ENCODE data around the gene TAF5L. TPM values are rescaled to one million over a fixed set of nuclear protein-coding genes. Genes with fewer than 3 reads are reported as not detected.
A peak's percentile ranks its signal among the peaks of the same experiment; 100 is the strongest.

TAF5L gene
- total RNA-seq, 4 donors from 2014 or later = 7.5 to 15.7 (median 9.4) TPM

- no peak for DNase-seq (ENCODE audit: low spot score in 2 of 2)
- no peak overlapping the region for H3K4me3 ChIP-seq (ENCODE audit: low read depth, poor library complexity, severe bottlenecking)
- WGBS, 2 donors = 28 to 50% methylated on average over 11 of the region's 11 CpGs
Observed at GRCh38 chr1:229582011-229582694, 43.8 kb downstream of the TAF5L start.

GRCh38 chr1:229581485-229581884, 44.4 kb downstream of the TAF5L start:
- intact Hi-C loops (cut with DNase I; ENCODE audit: low total_unique reads) = no loop called here

More at GRCh38 chr1:229582011-229582694, 43.8 kb downstream of the TAF5L start:
- intact Hi-C loops (cut with DNase I; ENCODE audit: low total_unique reads) = no loop called here
- TF ChIP-seq CTCF (IDR thresholded peaks at IDR 0.05) = no peak
- no peak for TF ChIP-seq POLR2A (IDR thresholded peaks at IDR 0.05)

GRCh38 chr1:229579059-229579673, 46.8 kb downstream of the TAF5L start:
- intact Hi-C loops (cut with DNase I; ENCODE audit: low total_unique reads) = no loop called here
- DNase-seq (ENCODE audit: low spot score in 2 of 2) = peak in 1 of 2 donors; percentile 37
- 2 to 7% methylated on average over 9 of the region's 9 CpGs for WGBS, 2 donors
- no peak overlapping the region for H3K4me3 ChIP-seq (ENCODE audit: low read depth, poor library complexity, severe bottlenecking)
- TF ChIP-seq POLR2A (IDR thresholded peaks at IDR 0.05) (no peak), CTCF (IDR thresholded peaks at IDR 0.05) (no peak)

More at GRCh38 chr1:229581485-229581884, 44.4 kb downstream of the TAF5L start:
- DNase-seq (ENCODE audit: low spot score in 2 of 2) = no peak
- WGBS, 2 donors = 84 to 91% methylated on average over 3 of the region's 3 CpGs
- TF ChIP-seq CTCF (IDR thresholded peaks at IDR 0.05) = no peak
- no peak overlapping the region for H3K4me3 ChIP-seq (ENCODE audit: low read depth, poor library complexity, severe bottlenecking)

- TF ChIP-seq POLR2A (IDR thresholded peaks at IDR 0.05) = no peak
- TF ChIP-seq CTCF (IDR thresholded peaks at IDR 0.05) = no peak
- DNase-seq (ENCODE audit: low spot score in 2 of 2) = no peak
- 68 to 69% methylated on average over 14 of the region's 14 CpGs for WGBS, 2 donors
- H3K4me3 ChIP-seq (ENCODE audit: low read depth, poor library complexity, severe bottlenecking) = no peak overlapping the region
- intact Hi-C loops (cut with DNase I; ENCODE audit: low total_unique reads) = no loop called here
Observed at GRCh38 chr1:229578168-229579058, 47.5 kb downstream of the TAF5L start.

- no peak for TF ChIP-seq CTCF (IDR thresholded peaks at IDR 0.05)
- TF ChIP-seq POLR2A (IDR thresholded peaks at IDR 0.05) = no peak
- no peak for DNase-seq (ENCODE audit: low spot score in 2 of 2)
- no peak overlapping the region for H3K4me3 ChIP-seq (ENCODE audit: low read depth, poor library complexity, severe bottlenecking)
- intact Hi-C loops (cut with DNase I; ENCODE audit: low total_unique reads) = no loop called here
- 93 to 96% methylated on average over 6 of the region's 6 CpGs for WGBS, 2 donors
Observed at GRCh38 chr1:229574679-229575442, 51.1 kb downstream of the TAF5L start.
